ENCODE results near the gene ZNF761.

- TF ChIP-seq CTCF (IDR thresholded peaks at IDR 0.05) = no peak
- TF ChIP-seq POLR2A (IDR thresholded peaks at IDR 0.05) = no peak
These were observed 73.1 kb downstream of the ZNF761 start for GRCh38 chr19:53504885-53505284.
